Measurements from ENCODE around the gene LGALS7B.

Gene LGALS7B

DNA sequence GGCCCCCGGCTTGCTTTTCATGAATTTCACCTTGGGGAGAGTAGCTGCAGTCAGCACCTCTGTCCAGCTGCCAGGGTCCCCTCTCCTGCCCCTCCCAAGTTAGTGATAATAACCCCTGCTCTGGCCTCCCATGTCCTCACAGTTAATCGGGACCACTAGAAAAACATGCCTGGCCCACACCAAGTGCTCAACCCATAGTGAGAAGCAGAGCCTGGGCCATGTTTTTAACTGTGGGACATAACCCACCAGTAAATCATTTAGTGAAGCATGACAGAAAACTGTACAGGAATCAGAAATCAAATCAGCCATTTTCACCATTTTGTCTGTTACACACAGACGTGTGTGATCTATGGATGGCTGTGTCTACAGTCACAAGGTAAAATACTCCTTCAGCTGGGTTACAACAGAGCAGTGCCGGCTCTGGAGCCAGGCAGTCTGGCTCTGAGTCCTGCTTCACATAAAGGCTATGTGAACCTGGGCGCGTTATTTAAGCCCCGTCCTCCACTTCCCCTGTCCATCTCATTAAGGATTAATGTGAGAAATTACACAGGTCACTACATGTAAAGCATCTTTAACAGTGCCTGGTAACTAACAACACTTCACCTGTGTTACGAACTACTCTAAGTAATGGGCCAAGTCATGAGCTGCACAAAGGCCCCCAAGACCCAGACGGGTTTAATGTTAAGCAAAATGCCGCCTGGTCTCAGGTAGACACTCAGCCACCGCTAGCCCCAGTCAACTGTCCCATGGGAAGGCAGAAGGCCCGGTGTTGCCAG is 50.2 kb downstream of the LGALS7B start:
- no peak overlapping the region for H3K27ac ChIP-seq
- no peak overlapping the region for H3K4me3 ChIP-seq (ENCODE audit: low read depth, low read length)
- in situ Hi-C loops (cut with HindIII; ENCODE audit: low pct_ligation_motif_present, low sequenced_read_pairs): no loop called here
- no peak for DNase-seq
- TF ChIP-seq, protein P1, sequence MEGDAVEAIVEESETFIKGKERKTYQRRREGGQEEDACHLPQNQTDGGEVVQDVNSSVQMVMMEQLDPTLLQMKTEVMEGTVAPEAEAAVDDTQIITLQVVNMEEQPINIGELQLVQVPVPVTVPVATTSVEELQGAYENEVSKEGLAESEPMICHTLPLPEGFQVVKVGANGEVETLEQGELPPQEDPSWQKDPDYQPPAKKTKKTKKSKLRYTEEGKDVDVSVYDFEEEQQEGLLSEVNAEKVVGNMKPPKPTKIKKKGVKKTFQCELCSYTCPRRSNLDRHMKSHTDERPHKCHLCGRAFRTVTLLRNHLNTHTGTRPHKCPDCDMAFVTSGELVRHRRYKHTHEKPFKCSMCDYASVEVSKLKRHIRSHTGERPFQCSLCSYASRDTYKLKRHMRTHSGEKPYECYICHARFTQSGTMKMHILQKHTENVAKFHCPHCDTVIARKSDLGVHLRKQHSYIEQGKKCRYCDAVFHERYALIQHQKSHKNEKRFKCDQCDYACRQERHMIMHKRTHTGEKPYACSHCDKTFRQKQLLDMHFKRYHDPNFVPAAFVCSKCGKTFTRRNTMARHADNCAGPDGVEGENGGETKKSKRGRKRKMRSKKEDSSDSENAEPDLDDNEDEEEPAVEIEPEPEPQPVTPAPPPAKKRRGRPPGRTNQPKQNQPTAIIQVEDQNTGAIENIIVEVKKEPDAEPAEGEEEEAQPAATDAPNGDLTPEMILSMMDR (IDR thresholded peaks at IDR 0.05; ENCODE audit: low read depth, low read length, missing control alignments): no peak
- peaks cover 84% of the 10 kb centered on the region for H3K36me3 ChIP-seq (replicated peaks)
- H3K27me3 ChIP-seq (replicated peaks): no peaks in the 10 kb centered on the region

DNA sequence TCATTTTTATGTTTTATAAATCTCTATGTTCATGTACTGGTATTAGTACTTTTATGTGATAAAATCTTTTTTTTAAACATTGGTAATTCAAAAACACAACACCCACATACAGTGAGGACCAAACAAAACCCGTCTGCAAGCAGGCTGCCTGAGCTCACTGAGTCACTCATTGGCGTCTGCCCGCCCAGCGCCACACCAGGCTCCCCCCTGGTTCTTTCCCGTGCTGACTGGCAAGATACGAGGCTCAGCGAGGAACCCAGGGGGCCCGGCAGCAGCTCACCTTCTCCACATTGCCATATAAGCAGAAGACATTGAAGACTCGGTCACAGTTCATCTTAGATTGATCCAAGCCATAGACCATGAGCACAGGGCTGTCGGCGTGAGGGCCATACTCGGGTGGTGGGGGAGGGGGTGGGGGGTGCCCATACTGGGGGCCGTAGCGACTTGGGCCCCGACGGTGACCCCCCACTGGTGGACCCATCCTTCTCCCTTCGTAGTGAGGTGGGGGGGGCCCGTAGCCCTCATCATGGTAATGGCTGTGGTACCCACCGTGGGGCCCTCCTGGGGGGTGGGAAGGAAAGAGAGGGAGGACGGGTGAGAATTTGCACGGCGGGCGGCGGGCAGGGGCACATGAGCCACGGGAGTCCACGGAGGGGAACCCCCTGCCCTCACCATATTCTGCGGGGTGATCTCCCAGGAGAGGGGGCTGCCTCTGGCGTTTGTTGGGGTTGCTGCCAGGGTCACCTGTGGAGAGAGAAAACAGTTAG is 51.0 kb downstream of the LGALS7B start:
- TF ChIP-seq, protein P1 (IDR thresholded peaks at IDR 0.05; ENCODE audit: low read depth, low read length, missing control alignments): no peak
- Histone ChIP-seq H3K4me3 (ENCODE audit: low read depth, low read length) (no peak overlapping the region), H3K27me3 (replicated peaks) (no peaks in the 10 kb centered on the region), H3K27ac (no peak overlapping the region), H3K36me3 (replicated peaks) (peaks cover 92% of the 10 kb centered on the region)
- DNase-seq: no peak
- in situ Hi-C loops (cut with HindIII; ENCODE audit: low pct_ligation_motif_present, low sequenced_read_pairs): no loop called here

DNA sequence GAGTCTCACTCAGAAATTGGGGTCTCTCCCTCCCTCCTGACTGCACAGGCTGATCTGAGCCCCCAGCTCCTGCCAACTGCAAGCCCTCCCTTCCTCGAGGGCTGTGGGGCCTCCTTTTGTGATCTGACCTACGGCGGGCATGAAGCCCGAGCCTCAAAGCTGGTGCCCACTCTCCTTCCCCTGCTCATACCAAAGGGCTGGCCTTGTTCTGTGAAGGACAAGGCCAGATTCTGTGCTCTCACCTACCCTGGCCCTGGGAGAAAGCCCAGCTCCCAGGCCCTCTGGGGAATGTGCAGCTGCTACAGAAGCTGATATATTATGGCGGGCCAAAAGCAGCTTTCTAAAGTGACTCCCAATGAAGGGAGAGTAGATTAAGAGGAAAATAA is 51.6 kb downstream of the LGALS7B start:
- Histone ChIP-seq H3K36me3 (replicated peaks) (peaks cover 93% of the 10 kb centered on the region), H3K27me3 (replicated peaks) (no peaks in the 10 kb centered on the region), H3K27ac (no peak overlapping the region), H3K4me3 (ENCODE audit: low read depth, low read length) (no peak overlapping the region)
- TF ChIP-seq, protein P1 (IDR thresholded peaks at IDR 0.05; ENCODE audit: low read depth, low read length, missing control alignments): no peak
- no peak for DNase-seq
- in situ Hi-C loops (cut with HindIII; ENCODE audit: low pct_ligation_motif_present, low sequenced_read_pairs): no loop called here
